Measurements from ENCODE around the gene HDAC11.

GRCh38 chr3:13466781-13467180 lies 13.3 kb upstream of the HDAC11 start:
- no peak for TF ChIP-seq GATA2 (IDR thresholded peaks at IDR 0.05; ENCODE audit: low read depth, low read length)
- no peak for TF ChIP-seq GATA3 (IDR thresholded peaks at IDR 0.05; ENCODE audit: low read depth, low read length)
